Central memory CD8-positive, alpha-beta T cell (primary cell): Measurements from ENCODE around the gene STING1.
"Not testable (repeated sequence)": the region's sequence is repeated elsewhere in the genome, so short reads cannot be mapped to it uniquely, and the experiment has no call there.

Experiments used
- ATAC-seq: fragments of 150-1000 bp; cut with Tn5 transposase; replicated peaks from 2 replicates; pipeline ENCODE4 v1.10.0; 2022; ENCODE audit warnings: mild to moderate bottlenecking, moderate FRiP score, moderate number of reproducible peaks; ENCODE audit not compliant: poor library complexity, severe bottlenecking; ENCODE audit errors: extremely low read depth
- DNase-seq, 2 donors: peaks; one replicate each; pipeline ENCODE4 v3.0.0; 2021; ENCODE audit warnings: low spot score in 2 of 2
- H3K27ac Mint-ChIP-seq: one replicate; pipeline ENCODE4 v1.8.0; 2022; ENCODE audit warnings: low read depth, mild to moderate bottlenecking, moderate library complexity, mixed read lengths
- H3K27me3 Mint-ChIP-seq: one replicate; pipeline ENCODE4 v1.8.0; 2022; ENCODE audit warnings: mixed read lengths
- H3K36me3 Mint-ChIP-seq: one replicate; pipeline ENCODE4 v1.8.0; 2022; ENCODE audit warnings: mild to moderate bottlenecking, moderate library complexity, mixed read lengths; ENCODE audit not compliant: insufficient read depth
- H3K4me1 Mint-ChIP-seq: one replicate; pipeline ENCODE4 v1.8.0; 2022; ENCODE audit warnings: mixed read lengths
- H3K4me3 Mint-ChIP-seq: one replicate; pipeline ENCODE4 v1.8.0; 2022; ENCODE audit warnings: mild to moderate bottlenecking, moderate library complexity, mixed read lengths
- H3K9me3 Mint-ChIP-seq: one replicate; pipeline ENCODE4 v1.8.0; 2022; ENCODE audit warnings: mixed read lengths

Gene STING1

DNA sequence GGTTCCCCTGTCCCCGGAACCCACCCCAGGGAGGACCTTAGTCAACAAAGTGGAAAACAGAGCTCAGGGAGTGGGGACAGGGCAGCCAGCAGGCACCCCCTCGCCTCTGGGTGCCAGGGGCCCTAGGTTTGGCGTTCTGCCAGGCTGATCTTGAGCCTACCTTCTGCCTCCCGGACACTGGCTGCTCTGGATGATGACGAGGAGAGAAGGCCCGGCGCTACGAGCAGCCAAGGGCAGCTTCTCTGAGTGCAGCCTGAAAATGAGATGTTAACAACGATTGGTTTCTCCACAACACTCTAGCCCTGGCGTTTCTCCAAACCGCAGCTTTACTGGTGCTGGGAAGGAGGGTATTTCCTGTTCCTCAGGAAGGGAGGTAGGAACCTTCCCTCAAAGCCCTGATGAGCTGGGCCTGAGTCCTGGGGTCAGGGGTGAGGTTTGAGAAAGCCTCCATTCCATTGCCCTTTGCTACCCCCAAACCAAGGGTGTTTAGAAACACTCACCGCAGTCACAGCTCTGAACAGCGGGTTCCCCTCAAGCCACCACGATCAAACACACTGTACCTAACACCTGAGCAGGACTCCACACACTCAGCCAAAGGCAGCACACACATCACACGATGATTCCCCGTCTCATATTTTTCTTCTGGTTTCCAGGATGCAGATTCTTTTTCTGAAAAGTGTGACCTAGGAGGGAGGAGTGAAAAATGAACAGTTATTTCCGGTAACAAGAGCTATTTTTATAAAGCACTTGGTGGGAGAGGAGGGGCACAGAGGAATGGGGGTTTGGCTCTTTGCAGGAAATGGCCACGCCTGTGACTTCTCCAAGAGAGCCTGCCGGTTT is at the start of gene STING1:
STING1 (minus strand) TSS at position 709 of the 840 bp plus-strand sequence. CDS start 1,054 bp downstream, outside the sequence.
- H3K9me3 Mint-ChIP-seq, result no peaks in the 10 kb centered on the region
- DNase-seq (peak; percentile 50 to 70), ATAC-seq (peak; percentile 93)
- H3K36me3 Mint-ChIP-seq, result peaks cover 29% of the 10 kb centered on the region
- H3K4me3 Mint-ChIP-seq, result peak within 1 kb of the TSS; percentile 79
- H3K4me1 Mint-ChIP-seq, result peaks cover 41% of the 10 kb centered on the region
- H3K27ac Mint-ChIP-seq, result peak within 1 kb of the TSS; percentile 88
- H3K27me3 Mint-ChIP-seq, result no peaks in the 10 kb centered on the region

DNA sequence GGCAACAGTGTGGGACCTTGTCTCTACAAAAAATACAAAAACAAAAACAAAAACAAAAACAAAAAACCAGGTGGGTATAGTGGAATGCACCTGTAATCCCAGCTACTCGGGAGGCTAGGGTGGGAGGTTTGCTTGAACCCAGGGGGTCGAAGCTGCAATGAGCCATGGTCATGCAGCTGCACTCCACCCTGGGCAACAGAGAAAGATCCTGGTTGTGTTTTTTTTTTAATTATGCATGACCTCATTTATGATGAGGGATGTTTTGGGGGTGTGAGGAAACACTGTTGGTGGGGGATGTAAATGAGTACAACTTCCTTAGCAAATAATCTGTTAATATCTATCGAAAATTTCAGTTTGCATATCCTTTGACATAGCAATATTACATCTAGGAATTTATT is 49.2 kb upstream of the STING1 start:
- Mint-ChIP-seq H3K4me3 (no peak overlapping the region), H3K36me3 (no peaks in the 10 kb centered on the region), H3K9me3 (no peaks in the 10 kb centered on the region)

DNA sequence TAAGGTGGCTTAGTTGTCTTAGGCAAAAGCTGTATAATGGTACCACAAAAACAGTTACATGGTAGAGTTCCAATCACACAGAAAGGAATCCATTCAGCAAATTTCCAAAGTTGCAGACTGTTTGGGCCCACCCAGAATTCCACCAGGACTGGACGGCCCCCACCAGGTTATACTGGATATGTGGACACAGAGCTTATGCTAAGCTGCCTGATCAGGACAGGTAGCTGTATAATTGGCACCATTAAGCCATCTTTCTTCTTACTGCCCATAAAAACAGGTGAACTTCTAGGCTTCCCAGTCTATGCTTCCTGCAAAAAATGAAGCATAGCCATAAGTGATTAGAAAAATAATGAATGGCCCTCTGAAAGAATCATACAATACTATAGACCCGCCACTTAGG is 47.5 kb upstream of the STING1 start:
- not testable (repeated sequence) for H3K36me3 Mint-ChIP-seq, DNase-seq, H3K9me3 Mint-ChIP-seq, H3K27me3 Mint-ChIP-seq, H3K4me1 Mint-ChIP-seq, H3K4me3 Mint-ChIP-seq, H3K27ac Mint-ChIP-seq, ATAC-seq

More for the DNA sequence above, 49.2 kb upstream of the STING1 start:
- ATAC-seq, result no peak
- H3K27me3 Mint-ChIP-seq, result no peaks in the 10 kb centered on the region
- no peak overlapping the region for H3K27ac Mint-ChIP-seq
- no peaks in the 10 kb centered on the region for H3K4me1 Mint-ChIP-seq
- DNase-seq, result no peak

DNA sequence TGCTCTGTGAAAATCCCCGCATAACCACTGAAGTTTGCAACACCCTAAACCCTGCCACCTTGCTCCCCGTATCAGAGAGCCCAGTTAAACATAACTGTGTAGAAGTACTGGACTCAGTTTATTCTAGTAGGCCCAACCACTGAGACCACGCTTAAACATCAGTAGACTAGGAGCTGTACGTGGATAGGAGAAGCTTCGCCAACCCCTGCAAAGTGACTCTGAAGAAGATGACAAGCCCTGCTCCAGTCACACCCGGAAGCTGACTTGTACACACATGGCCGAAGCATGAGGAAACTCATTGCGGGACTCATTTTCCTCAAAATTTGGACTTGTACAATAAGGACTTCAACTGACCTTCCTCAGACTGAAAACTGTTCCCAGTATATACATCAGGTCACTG is 46.1 kb upstream of the STING1 start:
- not testable (repeated sequence) for H3K4me3 Mint-ChIP-seq, H3K9me3 Mint-ChIP-seq, H3K36me3 Mint-ChIP-seq, H3K27ac Mint-ChIP-seq, DNase-seq, H3K4me1 Mint-ChIP-seq, H3K27me3 Mint-ChIP-seq, ATAC-seq

DNA sequence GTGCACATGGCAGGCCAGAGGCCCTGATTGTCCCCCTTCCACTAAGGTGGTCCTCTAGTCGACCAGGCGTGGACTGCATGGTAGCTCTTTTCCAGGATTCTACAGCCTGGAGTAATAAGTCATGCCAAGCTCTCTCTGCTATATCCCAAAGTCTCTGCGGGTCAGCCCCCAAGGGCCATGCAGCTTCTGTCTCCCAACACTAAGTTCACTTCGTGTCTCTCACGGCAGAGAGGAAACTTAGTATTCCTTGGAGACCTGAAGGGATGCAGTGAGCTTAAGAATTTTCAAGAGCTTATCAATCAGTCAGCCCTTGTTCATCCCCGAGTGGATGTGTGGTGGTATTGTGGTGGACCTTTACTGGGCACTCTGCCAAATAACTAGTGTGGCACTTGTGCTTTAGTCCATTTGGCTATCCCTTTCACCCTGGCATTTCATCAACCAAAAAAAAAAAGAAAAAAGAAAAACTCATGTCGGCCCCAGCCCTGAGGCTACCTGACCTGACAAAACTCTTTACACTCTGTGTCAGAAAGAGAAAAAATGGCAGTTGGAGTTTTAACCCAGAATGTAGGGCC is 45.4 kb upstream of the STING1 start:
- ATAC-seq, H3K4me1 Mint-ChIP-seq, H3K4me3 Mint-ChIP-seq, H3K27me3 Mint-ChIP-seq, H3K27ac Mint-ChIP-seq, H3K9me3 Mint-ChIP-seq, H3K36me3 Mint-ChIP-seq, DNase-seq: not testable (repeated sequence)

DNA sequence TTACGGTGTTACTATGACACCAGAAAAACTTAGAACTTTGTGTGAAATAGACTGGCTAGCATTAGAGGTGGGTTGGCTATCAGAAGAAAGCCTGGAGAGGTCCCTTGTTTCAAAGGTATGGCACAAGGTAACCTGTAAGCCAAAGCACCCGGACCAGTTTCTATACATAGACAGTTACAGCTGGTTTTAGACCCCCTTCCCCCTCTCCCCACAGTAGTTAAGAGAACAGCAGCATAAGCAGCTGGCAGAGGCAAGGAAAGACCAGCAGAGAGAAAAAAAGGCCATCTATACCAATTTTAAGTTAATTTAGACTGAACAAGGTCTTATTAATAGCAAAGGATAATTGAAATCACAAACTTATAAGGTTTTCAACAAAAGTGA is 44.5 kb upstream of the STING1 start:
- H3K27me3 Mint-ChIP-seq, H3K9me3 Mint-ChIP-seq, H3K27ac Mint-ChIP-seq, DNase-seq, ATAC-seq, H3K4me3 Mint-ChIP-seq, H3K36me3 Mint-ChIP-seq, H3K4me1 Mint-ChIP-seq: not testable (repeated sequence)

DNA sequence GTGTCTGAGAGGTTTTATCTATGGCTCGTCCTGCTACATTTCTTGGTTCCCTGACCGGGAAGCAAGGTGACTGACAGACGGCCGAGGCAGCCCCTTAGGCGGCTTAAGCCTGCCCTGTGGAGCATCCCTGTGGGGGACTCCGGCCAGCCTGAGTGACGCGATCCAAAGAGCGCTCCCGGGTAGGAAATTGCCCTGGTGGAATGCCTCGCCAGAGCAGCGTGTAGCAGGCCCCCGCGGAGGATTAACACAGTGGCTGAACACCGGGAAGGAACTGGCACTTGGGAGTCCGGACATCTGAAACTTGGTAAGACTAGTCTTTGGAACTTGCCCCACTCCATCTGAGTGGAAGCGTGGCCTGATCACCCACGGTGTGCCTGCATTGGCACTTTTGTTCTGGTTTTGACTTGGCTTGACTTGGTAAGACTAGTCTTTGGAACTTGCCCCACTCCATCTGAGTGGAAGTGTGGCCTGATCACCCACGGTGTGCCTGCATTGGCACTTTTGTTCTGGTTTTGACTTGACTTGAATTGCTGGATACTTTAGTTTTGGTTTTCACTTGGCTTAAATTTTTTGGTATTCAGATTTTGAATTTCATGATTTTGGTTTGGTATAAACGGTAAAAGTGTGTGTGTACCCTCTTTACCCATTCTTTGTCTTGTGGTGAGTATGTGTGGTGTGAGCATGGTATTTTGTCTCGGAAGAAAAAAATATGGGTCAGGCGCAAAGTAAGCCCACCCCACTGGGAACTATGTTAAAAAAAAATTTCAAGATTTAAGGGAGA is 43.9 kb upstream of the STING1 start:
- not testable (repeated sequence) for ATAC-seq, DNase-seq, H3K27me3 Mint-ChIP-seq, H3K9me3 Mint-ChIP-seq, H3K4me1 Mint-ChIP-seq, H3K27ac Mint-ChIP-seq, H3K36me3 Mint-ChIP-seq, H3K4me3 Mint-ChIP-seq

DNA sequence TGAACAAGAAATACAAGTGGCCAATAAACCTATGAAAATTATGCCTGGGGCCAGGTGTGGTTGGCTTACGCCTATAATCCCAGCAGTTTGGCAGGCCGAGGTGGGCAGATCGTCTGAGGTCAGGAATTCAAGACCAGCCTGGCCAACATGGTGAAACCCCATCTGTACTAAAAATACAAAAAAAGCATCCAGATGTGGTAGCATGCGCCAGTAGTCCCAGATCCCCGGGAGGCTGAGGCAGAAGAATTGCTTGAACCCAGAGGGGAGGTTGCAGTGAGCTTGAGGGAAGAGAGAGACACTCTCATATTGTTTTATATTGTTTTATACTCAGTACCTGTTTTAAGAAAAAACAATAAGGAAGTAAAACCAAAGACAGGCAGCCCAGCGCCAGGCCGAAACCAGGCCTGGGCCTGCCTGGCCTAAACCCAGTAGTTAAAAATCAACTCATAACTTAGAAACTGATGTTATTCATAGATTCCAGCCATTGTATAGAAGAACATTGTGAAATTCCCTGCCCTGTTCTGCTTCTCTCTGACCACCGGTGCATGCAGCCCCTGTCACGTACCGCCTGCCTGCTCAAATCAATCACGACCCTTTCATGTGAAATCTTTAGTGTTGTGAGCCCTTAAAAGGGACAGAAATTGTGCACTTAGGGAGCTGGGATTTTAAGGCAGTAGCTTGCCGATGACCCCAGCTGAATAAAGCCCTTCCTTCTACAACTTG is 43.2 kb upstream of the STING1 start:
- not testable (repeated sequence) for DNase-seq, H3K4me3 Mint-ChIP-seq, H3K27me3 Mint-ChIP-seq, H3K9me3 Mint-ChIP-seq, ATAC-seq, H3K36me3 Mint-ChIP-seq, H3K27ac Mint-ChIP-seq, H3K4me1 Mint-ChIP-seq

DNA sequence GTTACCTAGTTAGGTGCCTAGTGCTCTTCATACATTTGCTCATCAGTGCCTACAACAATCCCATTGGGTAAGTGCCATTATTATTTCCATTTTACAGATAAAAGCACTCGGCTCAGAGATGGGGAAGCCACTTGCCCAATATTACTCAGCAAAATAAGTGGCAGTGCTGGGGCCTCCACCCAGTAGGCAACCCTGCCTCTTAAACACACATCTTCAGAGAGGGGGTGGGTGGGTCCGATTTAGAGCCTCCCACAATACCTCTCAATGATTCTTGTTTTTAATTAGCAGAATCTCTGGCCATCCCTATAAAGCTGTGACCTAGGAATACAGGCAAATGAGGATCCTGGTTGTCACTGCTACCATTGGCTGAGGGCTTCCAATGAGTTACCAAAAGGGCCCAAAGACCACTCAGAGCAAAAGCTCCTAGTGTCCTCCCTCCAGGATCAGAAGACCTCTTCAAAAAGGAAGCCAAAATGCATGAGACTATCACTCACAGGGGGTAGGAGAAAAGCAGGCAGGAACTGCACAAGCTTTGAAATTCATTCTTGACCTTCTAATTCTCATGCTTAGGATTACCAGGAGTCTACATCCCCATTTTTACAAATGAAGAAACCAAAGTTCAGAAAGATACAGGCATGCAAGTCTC is 42.5 kb upstream of the STING1 start:
- H3K27me3 Mint-ChIP-seq, result no peaks in the 10 kb centered on the region
- no peak overlapping the region for H3K27ac Mint-ChIP-seq
- H3K4me3 Mint-ChIP-seq, result no peak overlapping the region

DNA sequence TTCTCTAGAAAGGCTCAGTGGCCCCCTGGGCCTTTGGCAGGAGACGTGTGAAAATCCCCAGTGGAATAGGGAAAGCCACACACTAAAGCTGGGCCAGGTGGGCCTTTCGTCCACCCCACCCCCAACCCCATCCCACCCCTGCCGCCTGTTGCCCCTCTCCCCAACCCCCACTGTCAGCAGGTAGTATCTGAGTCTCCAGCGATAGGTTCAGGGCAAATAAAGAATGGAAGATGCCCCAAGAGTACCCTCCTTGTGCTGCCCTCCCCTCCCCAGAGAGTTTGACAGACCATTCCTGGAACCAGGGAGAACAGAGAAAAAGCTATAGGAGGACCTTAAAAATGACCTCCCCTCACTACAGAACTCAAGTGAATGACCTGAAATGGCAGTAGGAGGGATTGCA is 41.9 kb upstream of the STING1 start:
- ATAC-seq (no peak), DNase-seq (no peak)
- Mint-ChIP-seq H3K4me3 (no peak overlapping the region), H3K9me3 (no peaks in the 10 kb centered on the region), H3K36me3 (no peaks in the 10 kb centered on the region), H3K4me1 (no peaks in the 10 kb centered on the region), H3K27ac (no peak overlapping the region), H3K27me3 (no peaks in the 10 kb centered on the region)

More for the DNA sequence above, 42.5 kb upstream of the STING1 start:
- H3K9me3 Mint-ChIP-seq, result no peaks in the 10 kb centered on the region
- H3K4me1 Mint-ChIP-seq, result no peaks in the 10 kb centered on the region
- ATAC-seq (no peak), DNase-seq (no peak)
- no peaks in the 10 kb centered on the region for H3K36me3 Mint-ChIP-seq

DNA sequence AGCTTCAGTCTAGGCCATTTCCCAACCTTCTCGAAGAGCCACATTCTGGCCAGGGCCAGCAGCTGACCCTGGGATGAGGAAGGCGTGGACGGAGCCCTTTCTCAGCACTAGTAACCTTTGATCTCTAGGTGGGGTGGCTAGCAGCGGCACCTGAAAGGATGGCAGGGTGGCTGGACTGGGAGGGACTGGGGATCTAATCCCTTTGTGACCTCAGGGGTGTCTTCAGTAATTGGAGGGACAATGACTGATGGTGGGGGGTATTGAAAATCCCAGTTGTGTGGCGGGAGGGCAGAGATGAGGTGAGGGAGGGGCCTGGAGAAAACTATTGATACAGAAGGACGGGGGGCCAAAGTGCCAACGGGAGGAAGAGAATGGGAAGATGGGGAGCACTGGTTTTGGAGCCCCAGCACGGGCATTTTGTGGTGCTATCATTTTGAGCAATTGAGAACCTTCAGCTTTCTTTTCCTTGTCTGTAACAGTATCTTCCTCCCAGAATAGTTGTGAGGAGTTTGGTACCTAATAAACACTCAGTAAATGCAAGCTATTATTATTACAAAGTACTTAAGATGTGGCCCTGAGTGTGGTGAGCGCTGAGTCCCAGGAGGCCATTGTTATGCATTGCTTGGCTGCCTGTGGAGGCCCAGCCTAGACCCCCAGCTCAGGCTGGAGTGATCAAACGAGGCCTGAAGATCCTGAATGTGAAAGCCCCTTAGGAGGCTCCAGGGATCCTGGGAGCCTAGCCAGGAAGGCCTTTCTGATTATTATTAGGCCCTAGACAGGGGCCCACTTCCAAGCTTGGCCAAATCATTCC is 41.3 kb upstream of the STING1 start:
- no peak for DNase-seq
- Mint-ChIP-seq H3K27me3 (no peaks in the 10 kb centered on the region), H3K4me3 (no peak overlapping the region), H3K36me3 (no peaks in the 10 kb centered on the region), H3K9me3 (no peaks in the 10 kb centered on the region), H3K27ac (no peak overlapping the region), H3K4me1 (peaks cover 5% of the 10 kb centered on the region)
- ATAC-seq, result no peak
